RWPE2 (cell line): Measurements from ENCODE around the gene NPC1L1.
"Not testable (repeated sequence)": the region's sequence is repeated elsewhere in the genome, so short reads cannot be mapped to it uniquely, and the experiment has no call there.

ENCODE experiments used
- ATAC-seq: fragments of 200-7000 bp; cut with Tn5 transposase; 3 replicates; pipeline ENCODE4 v1.9.1; 2021; ENCODE audit warnings: low read depth
- DNase-seq: peaks from one replicate; pipeline ENCODE4 v3.0.0-alpha.2; 2020; ENCODE audit warnings: low spot score
- H3K27ac ChIP-seq: fragments of 450-650 bp; 2 replicates; pipeline ENCODE4 v1.5.1; 2017; ENCODE audit warnings: mild to moderate bottlenecking; ENCODE audit not compliant: poor library complexity, severe bottlenecking
- H3K27me3 ChIP-seq: fragments of 250-450 bp; sonication (Bioruptor Pico); 2 replicates; pipeline ENCODE4 v1.5.1; 2021; ENCODE audit warnings: mild to moderate bottlenecking, moderate library complexity; ENCODE audit not compliant: insufficient read depth, poor library complexity, severe bottlenecking
- H3K36me3 ChIP-seq: fragments of 250-450 bp; sonication (Bioruptor Pico); 2 replicates; pipeline ENCODE4 v1.5.1; 2020; ENCODE audit warnings: low read depth, mild to moderate bottlenecking, moderate library complexity
- H3K4me1 ChIP-seq: fragments of 250-450 bp; sonication (Bioruptor Pico); 2 replicates; pipeline ENCODE4 v1.5.1; 2021; ENCODE audit warnings: mild to moderate bottlenecking, moderate library complexity; ENCODE audit not compliant: insufficient read depth, poor library complexity, severe bottlenecking
- H3K4me3 ChIP-seq: fragments of 250-450 bp; sonication (Bioruptor Pico); 2 replicates; pipeline ENCODE4 v1.5.1; 2021; ENCODE audit warnings: mild to moderate bottlenecking, moderate library complexity; ENCODE audit not compliant: severe bottlenecking
- H3K9me3 ChIP-seq: fragments of 250-450 bp; sonication (Bioruptor Pico); 2 replicates; pipeline ENCODE4 v1.5.1; 2021; ENCODE audit warnings: mild to moderate bottlenecking, moderate library complexity; ENCODE audit not compliant: severe bottlenecking
- CTCF ChIP-seq: fragments of 450-650 bp; IDR thresholded peaks from one replicate; pipeline ENCODE4 v1.5.1; 2017; ENCODE audit warnings: mild to moderate bottlenecking, moderate library complexity; ENCODE audit not compliant: poor library complexity, severe bottlenecking

Gene NPC1L1

GRCh38 chr7:44508328-44509030 is 32.7 kb downstream of the NPC1L1 start:
- H3K4me1 ChIP-seq = no peaks in the 10 kb centered on the region
- no peak for TF ChIP-seq CTCF
- H3K27me3 ChIP-seq = no peaks in the 10 kb centered on the region
- no peak for ATAC-seq
- no peaks in the 10 kb centered on the region for H3K9me3 ChIP-seq
- no peak for DNase-seq
- no peaks in the 10 kb centered on the region for H3K36me3 ChIP-seq
- H3K27ac ChIP-seq = no peak overlapping the region
- no peak overlapping the region for H3K4me3 ChIP-seq

- not testable (repeated sequence) for ATAC-seq, H3K36me3 ChIP-seq
Observed at GRCh38 chr7:44506592-44507288, 34.4 kb downstream of the NPC1L1 start.

GRCh38 chr7:44505595-44505994 is 35.5 kb downstream of the NPC1L1 start:
- no peak for ATAC-seq
- TF ChIP-seq CTCF = no peak
- H3K4me3 ChIP-seq = no peak overlapping the region

More at GRCh38 chr7:44506592-44507288, 34.4 kb downstream of the NPC1L1 start:
- not testable (repeated sequence) for H3K4me3 ChIP-seq, H3K27me3 ChIP-seq, DNase-seq, H3K4me1 ChIP-seq, H3K27ac ChIP-seq, H3K9me3 ChIP-seq

GRCh38 chr7:44498230-44498954 is 42.7 kb downstream of the NPC1L1 start:
- Histone ChIP-seq H3K36me3 (no peaks in the 10 kb centered on the region), H3K4me3 (no peak overlapping the region), H3K27ac (no peak overlapping the region), H3K27me3 (no peaks in the 10 kb centered on the region), H3K4me1 (no peaks in the 10 kb centered on the region), H3K9me3 (no peaks in the 10 kb centered on the region)
- no peak for ATAC-seq
- TF ChIP-seq CTCF = no peak
- DNase-seq = no peak

More at GRCh38 chr7:44505595-44505994, 35.5 kb downstream of the NPC1L1 start:
- no peak for DNase-seq
- H3K36me3 ChIP-seq = no peaks in the 10 kb centered on the region
- H3K27ac ChIP-seq = no peak overlapping the region
- H3K27me3 ChIP-seq = no peaks in the 10 kb centered on the region
- no peaks in the 10 kb centered on the region for H3K9me3 ChIP-seq
- no peaks in the 10 kb centered on the region for H3K4me1 ChIP-seq

GRCh38 chr7:44497155-44498027 is 43.7 kb downstream of the NPC1L1 start:
- ATAC-seq (no peak), DNase-seq (no peak)

More at GRCh38 chr7:44497155-44498027, 43.7 kb downstream of the NPC1L1 start:
- Histone ChIP-seq H3K27me3 (no peaks in the 10 kb centered on the region), H3K27ac (no peak overlapping the region), H3K4me3 (no peak overlapping the region), H3K9me3 (no peaks in the 10 kb centered on the region), H3K36me3 (no peaks in the 10 kb centered on the region), H3K4me1 (no peaks in the 10 kb centered on the region)
- TF ChIP-seq CTCF = no peak
